RWPE1 (cell line): ENCODE data around the gene PRKD1.

Experiments
- CTCF ChIA-PET: fragments of 350-600 bp; sonication (Branson Sonifier 250); formaldehyde crosslinking; extraction: SDS; loops from one replicate; lab custom pipeline; 2021; lab: Yijun Ruan, JAX
- POLR2A ChIA-PET: fragments of 400-600 bp; formaldehyde crosslinking; extraction: SDS; loops from one replicate; lab custom pipeline; 2020; ENCODE audit warnings: antibody characterized with exemption; ENCODE audit not compliant: low non-redundant PET; lab: Yijun Ruan, JAX
- DNase-seq: peaks from one replicate; pipeline ENCODE4 v3.0.0; 2012; ENCODE audit warnings: low spot score
- H3K27ac ChIP-seq: fragments of 450-650 bp; 2 replicates; pipeline ENCODE4 v1.5.1; 2017
- CTCF ChIP-seq: fragments of 450-650 bp; conservative IDR thresholded peaks from 2 replicates; pipeline ENCODE4 v1.5.1; 2017; ENCODE audit warnings: low read depth, mild to moderate bottlenecking

PRKD1 gene

GRCh38 chr14:29603696-29604095 lies 324.0 kb downstream of the PRKD1 start:
- CTCF ChIA-PET, result no interaction called here
- H3K27ac ChIP-seq, result no peak overlapping the region
- POLR2A ChIA-PET, result no interaction called here
- no peak for DNase-seq
- TF ChIP-seq CTCF, result no peak

- POLR2A ChIA-PET, result no interaction called here
- CTCF ChIA-PET, result interaction anchor here (0.6 kb wide), 1 partner anchor 247 kb away, joined by 3 read pairs; no protein-coding TSS in a partner anchor
- DNase-seq, result no peak
- no peak for TF ChIP-seq CTCF
- no peak overlapping the region for H3K27ac ChIP-seq
Observed at GRCh38 chr14:29601616-29602015, 326.0 kb downstream of the PRKD1 start.

GRCh38 chr14:29587761-29588470 lies 339.7 kb downstream of the PRKD1 start:
- CTCF ChIA-PET, result interaction anchor here (1.1 kb wide), 1 partner anchor 17 kb away, joined by 5 read pairs; no protein-coding TSS in a partner anchor
- TF ChIP-seq CTCF, result no peak

GRCh38 chr14:29587046-29587445 lies 340.6 kb downstream of the PRKD1 start:
- POLR2A ChIA-PET, result no interaction called here
- no peak for TF ChIP-seq CTCF
- no peak for DNase-seq
- no peak overlapping the region for H3K27ac ChIP-seq
- CTCF ChIA-PET, result no interaction called here

More at GRCh38 chr14:29587761-29588470, 339.7 kb downstream of the PRKD1 start:
- DNase-seq, result no peak
- POLR2A ChIA-PET, result no interaction called here
- H3K27ac ChIP-seq, result no peak overlapping the region

- CTCF ChIA-PET, result no interaction called here
- TF ChIP-seq CTCF, result no peak
- H3K27ac ChIP-seq, result no peak overlapping the region
- no peak for DNase-seq
- POLR2A ChIA-PET, result no interaction called here
Observed at GRCh38 chr14:29584992-29585391, 342.7 kb downstream of the PRKD1 start.

- ChIA-PET CTCF (no interaction called here), POLR2A (no interaction called here)
Observed at GRCh38 chr14:29580763-29581162, 346.9 kb downstream of the PRKD1 start.

More at GRCh38 chr14:29580763-29581162, 346.9 kb downstream of the PRKD1 start:
- DNase-seq, result no peak
- H3K27ac ChIP-seq, result no peak overlapping the region
- TF ChIP-seq CTCF, result no peak
